HepG2 (cell line): ENCODE data around the gene MTHFSD.

Experiments
- POLR2A ChIP-seq, 2 experiments: IDR thresholded peaks; 2 replicates each; pipeline ENCODE4 v1.6.1; 2011; ENCODE audit warnings: low read depth in 2 of 2, low read length in 2 of 2, mild to moderate bottlenecking in 1 of 2, moderate library complexity in 1 of 2; ENCODE audit not compliant: insufficient read depth in 1 of 2
- ZNF274 ChIP-seq: sonication (generic); formaldehyde crosslinking; IDR thresholded peaks from 2 replicates; pipeline ENCODE4 v1.5.1; 2020; ENCODE audit warnings: mild to moderate bottlenecking, missing genetic modification reagents
- ZNF747 ChIP-seq: sonication (generic); formaldehyde crosslinking; IDR thresholded peaks from 2 replicates; pipeline ENCODE4 v1.8.1; 2023; ENCODE audit warnings: missing genetic modification reagents, mild to moderate bottlenecking, borderline replicate concordance

DNA sequence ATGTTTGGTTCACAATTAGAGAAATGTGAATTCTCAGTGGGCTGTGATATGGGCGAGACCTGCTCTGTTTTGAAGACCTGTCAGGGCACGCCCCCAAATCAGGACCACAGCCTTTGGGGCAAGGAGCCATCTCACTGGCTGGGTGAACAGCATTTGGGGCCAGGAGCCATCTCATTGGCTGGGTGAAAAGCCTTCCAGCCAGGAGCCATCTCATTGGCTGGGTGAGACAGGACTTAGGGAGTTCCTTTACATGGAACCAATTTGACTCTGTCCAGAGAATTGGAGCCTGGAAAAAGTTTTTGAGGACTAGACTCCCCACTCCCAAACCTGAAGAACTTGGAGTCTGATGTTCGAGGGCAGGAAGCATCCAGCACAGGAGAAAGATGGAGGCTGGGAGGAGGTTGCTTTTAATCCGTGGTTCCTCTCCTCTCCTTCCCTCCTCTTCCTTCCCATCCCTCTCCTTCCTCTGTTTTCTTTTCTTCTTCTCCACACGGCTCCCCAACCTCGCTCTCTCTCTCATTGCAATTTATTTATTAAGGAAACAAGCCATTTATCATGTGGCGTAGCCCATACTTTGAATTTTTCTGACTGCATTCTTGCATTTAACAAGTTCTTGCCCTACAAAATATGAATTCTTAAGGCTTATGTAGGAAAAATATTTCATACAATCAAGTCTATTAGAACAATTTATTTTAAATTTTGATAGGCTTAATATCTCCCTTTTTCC is 43.0 kb upstream of the MTHFSD start:
- TF ChIP-seq ZNF747 (CRISPR knock-in tag) (no peak), POLR2A (IDR thresholded peaks at IDR 0.05; ENCODE audit: insufficient read depth in 1 of 2, low read depth in 2 of 2, low read length in 2 of 2) (no peak), ZNF274 (CRISPR knock-in tag) (no peak)
